Hippocampal formation (tissue), 2 donors: ENCODE results near the gene SPG21.
A peak's percentile ranks its signal among the peaks of the same experiment; 100 is the strongest.

Source experiments
- DNase-seq, 2 donors: peaks; one replicate each; lab custom pipeline; 2025; lab: John Stamatoyannopoulos, UW

Gene SPG21

DNA sequence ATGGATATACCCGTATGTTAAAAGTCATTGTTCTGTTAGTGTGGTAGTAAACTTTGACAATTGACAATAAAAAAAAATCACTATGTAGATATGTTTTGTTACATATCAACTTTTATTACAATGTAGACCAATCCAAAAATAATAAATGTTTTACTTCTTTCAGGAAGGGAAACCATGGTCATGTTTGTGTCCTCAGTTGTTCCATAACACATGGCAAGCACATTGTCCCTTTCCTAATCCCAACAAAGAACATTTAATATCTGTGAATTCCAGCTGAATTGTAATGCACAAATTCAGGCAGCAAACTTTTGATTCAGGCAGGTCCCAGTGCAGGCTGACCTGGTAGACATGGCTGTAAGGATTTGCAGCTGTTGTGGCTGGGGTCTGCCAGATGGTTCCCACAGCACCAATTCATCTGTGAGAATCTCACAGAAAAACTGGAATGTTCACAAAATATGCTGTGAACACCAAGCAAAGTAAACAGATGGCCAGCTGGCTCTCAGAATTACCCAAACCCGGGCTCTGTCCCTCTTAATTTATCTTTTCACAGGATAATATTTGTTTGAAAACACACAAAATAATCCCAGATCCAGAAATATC, 1.9 kb upstream of the SPG21 start:
- no peak for DNase-seq

DNA sequence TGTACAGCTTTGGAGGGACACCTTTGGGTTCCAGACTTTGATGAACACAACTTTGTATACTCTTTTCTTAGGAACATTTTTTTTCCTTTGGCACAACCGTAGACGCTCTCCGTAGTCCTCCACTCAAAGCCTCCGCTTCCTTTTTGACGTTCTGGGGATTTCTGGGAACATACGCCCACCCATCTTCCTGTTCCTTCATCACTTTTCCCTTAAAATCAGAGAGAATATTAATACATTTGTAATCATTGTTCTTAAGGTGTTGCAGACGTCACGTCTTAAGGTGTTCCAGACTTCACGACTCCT, 405 bp upstream of the SPG21 start:
- no peak for DNase-seq

DNA sequence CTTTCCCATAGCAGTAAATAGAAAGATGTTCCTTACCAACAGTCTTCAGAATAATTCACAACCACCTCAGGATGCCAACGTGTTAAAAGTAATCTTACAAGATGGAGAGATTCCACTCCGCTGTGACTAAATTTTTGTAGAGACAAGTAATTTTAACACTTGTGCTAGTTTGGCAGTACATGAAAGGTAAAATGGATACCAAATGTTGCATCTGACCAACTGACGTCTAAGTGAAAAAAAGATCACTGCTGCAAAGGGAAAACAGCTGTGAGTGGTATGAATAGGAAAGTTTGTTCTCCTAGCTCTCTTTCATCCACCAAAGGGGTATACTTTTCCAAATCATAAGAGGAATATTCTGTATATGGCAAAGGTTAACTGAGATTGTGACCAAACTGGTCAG, 2.6 kb downstream of the SPG21 start:
- DNase-seq = no peak

DNA sequence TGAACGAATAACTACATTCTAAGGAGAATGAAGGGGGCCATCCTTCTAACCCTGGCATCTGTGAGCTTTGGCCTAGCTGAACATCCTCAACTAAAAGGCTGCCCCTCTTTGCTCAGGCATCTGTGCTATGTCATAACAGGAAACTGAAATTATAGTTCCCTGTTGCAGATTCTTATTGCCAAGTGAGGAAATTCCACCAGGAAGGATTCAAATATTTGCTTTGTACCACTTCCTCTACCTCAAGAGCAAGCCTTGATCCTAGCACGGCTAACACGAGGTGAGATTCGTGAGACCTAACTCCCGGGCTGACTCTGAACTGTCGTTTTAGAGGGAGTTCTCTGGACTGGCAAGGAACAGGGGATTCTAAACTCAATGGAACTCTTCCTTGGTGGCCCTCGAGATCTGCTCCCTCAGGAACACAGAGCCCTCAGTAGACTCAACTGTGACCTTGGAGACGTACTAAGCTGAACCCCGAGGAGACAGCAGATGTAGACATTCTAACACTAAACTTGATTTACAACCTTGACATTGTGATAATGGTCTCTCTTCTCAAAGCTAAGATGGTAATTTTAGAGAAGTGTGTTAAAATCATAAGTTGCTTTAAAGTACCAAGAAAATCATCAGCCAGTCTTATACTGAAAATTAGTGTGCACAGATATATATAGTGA, 4.2 kb downstream of the SPG21 start:
- DNase-seq = no peak

DNA sequence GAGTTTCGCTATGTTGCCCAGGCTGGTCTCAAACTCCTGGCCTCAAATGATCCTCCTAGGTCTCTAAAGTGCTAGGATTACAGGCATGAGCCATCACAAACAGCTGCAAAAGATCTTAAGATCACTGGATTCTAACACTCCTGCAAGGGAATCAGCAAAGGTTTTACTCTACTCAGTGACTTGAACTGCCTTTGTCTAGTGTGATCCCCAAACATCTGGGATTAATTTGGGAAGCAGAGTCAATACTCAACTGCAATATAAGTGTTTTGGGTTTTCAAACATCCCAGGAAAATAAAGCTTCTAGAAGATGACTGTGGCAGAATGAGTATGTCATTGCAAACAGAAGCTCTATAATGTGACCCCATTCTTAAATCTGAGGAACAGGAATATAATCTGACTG, 7.2 kb downstream of the SPG21 start:
- no peak for DNase-seq

DNA sequence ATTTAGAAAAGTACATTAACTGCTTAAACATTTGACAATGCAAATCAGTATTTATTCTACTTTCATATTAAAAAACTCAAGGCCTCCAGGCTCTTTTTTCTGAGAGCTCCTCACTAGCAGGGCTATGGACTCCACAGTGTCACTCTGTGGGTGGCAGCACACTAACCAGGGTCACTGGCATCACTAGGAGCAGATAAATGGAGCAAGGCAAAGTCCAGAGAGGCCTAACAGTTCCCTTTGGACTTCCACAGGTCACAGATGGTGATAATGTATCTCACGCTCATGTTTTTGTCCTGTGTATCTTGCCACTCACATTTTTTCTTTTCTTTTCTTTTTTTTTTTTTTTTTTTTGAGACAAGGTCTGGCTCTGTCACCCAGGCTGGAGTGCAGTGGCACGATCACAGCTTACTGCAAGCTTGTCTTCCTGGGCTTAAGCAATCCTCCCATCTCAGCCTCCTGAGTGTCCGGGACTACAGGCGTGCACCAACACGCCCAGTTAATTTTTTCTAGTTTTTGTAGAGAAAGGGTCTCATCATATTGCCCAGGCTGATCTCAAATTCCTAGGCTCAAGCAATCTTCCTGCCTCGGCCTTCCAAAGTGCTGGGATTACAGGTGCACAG, 7.8 kb downstream of the SPG21 start:
- DNase-seq = no peak

DNA sequence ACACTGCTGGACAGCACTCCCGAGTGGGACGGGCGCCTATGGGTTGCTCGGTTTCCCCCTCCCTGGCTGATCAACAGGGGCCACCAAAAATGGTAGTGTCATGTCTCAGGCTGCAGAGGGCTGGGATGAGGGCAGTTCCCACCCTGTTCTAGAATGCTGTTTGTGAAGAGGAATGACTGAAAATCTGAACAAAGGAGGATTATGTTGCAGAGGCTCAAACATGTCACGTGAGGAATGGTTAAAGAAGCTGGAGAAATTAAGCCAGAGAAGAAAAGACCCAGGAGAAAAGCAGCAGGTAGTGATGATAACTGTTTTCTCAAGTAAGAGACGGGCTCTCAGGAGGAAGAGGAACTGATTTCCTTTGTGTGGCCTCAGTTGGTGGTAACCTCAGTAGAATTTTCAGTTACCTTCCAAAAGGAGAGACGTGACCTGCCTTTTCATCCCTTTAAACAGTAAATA, 10.4 kb downstream of the SPG21 start:
- peak; percentile 14 to 19 for DNase-seq

DNA sequence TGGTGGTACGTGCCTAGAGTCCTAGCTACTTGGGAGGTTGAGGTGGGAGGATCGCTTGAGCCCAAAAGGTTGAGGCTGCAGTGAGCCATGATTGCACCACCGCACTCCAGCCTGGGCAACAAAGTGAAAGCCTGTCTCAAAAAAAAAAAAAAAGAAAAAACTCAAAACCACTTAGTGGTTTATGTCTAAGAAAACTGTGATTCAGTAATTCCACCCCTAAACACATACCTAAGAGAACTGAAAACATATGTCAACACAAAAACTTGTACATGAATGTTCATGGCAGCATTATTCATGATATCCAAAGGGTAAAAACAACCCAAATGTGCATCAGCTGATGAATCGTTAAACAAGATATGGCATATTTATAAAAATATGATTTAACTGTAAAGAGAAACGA, 14.3 kb downstream of the SPG21 start:
- no peak for DNase-seq

DNA sequence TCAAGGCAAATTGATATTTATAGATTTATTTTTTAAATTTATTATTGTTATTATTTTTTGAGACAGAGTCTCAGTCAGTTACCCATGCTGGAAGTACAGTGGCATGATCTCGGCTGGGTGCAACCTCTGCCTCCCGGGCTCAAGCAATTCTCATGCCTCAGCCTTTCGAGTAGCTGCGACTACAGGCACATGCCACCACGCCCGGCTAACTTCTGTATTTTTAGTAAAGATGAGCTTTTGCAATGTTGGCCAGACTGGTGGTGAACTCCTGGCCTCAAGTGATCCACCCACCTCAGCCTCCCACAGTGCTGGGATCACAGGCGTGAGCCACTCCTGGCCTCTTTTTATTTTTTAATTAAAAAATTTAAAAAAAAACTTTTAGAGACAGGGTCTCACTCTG, 19.0 kb downstream of the SPG21 start:
- DNase-seq = no peak

DNA sequence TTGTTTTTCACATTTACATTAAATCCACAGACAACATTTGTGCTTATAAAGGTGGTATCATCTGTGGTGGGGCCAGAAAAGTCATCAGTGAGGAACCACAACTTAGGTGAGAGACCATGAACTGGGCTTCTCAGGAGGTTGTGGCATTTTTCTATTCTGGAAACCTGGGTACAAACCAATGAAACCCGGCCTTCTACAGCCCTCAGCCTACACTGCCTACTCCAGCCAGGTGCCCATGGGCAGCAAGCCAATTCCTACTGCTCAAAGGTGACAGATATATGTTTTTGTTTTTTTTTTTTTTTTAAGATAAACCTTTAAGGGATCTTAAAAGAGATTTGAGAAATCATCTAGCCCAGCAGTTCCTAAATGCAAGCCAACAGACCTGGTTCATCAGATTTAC, 20.3 kb downstream of the SPG21 start:
- DNase-seq = no peak

DNA sequence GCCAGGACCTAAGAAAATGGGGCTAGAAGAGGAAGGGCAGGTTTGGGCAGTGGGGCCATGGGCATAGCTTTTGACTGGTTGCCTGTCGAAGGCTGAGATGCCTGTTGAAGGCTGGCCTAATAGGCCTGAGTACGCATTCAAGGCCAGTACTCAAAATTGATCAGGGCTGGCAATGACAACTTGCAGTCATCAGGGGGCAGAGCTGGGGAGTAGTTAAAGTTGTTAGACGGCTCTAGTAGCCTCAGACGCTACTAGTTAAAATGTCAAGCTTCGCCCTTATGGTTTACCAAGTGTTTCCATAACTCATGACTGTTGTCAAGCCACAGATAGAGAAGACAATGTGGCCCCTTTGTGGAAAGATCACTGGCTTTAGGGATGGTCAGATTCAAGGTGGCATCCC, 28.7 kb downstream of the SPG21 start:
- no peak for DNase-seq

DNA sequence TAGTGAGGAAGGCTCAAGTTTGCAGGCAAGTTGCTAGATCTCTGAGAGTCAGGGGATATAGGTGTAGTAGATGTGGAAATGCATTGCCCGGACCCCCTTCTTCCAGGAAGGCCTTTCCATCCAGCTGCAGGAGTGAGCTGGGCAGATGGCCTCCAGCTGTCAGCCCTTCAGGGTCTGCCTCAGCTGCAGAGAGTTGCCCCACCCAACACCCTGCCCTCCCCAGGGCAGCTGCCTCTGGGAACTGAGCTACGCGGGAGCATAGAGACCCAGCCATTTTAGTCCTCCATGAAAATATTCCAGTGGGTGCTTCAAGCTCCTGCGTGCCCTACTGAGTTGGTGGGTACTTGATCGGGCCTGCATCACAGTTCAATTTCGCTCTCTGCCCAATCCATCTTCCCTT, 29.6 kb downstream of the SPG21 start:
- no peak for DNase-seq

DNA sequence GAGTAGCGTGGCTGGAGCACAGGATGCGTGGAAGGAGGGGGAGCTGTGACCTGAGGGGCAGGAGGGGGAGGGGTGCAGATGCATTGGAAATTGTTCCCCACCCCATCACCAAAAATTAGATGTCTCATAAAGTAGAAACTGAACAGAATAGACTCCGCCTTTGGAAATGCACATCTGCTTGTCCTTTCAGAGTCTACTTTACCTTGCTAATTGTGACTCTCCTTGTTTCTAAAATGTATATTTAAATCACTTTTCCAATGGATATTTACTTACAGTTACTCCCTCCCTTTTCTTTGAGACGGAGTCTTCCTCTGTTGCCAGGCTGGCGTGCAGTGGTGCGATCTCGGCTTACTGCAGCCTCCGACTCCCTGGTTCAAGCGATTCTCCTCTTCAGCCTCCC, 30.6 kb downstream of the SPG21 start:
- DNase-seq = no peak

DNA sequence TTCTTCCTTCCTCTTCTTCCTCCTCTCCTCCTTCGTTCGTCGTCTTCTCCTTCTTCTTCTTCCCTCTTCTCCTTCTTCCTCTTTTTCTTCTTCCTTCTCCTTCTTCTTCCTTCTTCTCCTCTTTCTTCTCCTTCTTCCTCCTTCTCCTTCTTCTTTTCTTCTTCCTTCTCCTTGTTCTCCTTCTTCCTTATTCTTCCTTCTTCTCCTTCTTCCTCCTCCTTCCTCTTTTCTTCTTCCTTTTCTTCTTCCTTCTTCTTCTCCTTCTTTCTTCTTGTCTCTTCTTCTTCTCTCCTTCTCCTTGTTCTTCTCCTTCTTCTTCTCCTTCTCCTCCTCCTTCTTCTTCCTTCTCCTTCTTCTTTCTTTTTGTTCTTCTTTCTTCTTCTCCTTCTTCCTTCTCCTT, 35.3 kb downstream of the SPG21 start:
- DNase-seq = no peak

DNA sequence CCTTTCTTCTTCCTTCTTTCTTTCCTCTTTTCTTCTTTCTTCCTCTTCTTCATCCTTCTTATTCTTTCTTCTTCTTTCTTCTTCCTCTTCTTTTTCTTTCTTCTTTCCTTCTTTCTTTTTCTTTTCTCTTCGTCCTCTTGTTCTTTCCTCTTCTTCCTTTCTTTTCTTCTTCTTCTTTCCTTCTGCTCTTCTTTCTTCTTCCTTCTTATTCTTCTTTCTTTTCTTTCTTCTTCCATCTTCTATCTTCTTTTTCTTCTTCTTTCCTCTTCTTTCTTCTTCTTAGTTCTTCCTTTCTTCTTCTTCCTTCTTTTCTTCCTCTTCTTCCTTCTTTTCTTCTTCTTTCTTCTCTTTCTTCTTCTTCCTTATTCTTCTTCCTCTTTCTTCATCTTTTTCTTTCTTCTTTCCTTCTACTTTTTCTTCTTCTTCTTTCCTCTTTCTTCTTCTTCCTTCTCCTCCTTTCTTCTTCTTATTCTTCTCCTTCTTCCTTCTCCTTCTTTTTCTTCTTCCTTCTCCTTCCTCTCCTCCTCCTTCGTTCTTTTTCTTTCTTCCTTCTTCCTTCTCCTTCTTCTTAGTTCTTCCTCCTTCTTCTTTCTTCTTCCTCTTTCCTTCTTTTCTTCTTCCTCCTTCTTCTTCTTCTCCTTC, 37.8 kb downstream of the SPG21 start:
- DNase-seq = no peak

DNA sequence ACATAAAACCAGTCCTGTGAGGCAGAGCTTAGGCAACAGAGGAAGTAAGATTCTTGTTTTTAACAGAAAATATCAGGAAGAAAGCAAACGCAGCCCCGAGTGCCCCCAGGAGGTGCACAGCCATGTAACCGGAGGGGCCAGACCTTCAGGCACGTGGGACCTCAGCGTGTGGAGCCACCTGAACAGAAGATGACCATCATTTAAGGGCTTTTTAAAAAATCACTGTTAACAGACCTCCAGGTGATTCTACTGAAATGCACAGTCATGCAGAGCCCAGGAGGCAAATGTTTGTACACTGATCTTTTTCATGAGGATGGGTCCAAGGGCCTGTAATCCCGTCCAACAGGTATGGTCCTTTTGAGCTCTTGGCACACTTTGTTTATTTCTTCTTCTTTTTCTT, 38.8 kb downstream of the SPG21 start:
- no peak for DNase-seq

DNA sequence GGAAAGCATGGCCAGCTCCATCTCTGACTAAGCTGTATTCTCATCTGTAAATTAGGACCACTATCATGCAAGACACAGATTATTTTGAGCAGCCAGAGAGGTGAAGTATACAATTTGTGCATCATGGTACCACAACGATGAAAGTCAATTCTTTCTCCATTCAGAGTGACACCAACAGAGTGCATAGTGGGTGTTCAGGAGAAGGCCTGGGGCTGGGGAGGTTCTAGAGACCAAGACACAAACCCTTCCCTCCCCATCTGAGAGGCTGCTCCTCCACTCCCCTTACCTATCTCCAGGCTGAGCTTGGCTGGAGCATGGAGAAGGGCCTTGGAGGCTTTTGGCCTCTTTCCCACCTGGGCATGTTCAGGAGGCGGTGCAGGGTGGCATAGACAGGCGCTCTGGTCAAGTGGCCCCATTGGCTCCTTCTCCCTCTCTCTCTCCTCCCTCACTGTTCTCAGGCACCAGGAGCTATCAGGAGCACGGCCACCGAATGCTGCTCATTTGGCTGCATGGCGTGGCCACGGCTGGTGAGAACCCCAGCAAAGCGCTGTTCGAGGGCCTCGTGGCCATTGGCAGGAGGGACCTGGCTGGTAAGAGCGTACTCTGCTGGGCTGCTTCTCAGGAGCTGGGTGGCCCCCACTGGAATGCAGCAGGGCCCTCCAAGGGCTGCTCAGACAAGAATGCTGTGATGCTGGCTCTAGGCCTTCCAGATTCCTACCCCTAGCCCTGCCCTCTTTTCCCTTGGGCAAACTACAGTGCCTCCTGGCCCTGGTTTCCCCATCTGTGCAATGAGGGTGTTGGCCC, 40.1 kb downstream of the SPG21 start:
- no peak for DNase-seq

DNA sequence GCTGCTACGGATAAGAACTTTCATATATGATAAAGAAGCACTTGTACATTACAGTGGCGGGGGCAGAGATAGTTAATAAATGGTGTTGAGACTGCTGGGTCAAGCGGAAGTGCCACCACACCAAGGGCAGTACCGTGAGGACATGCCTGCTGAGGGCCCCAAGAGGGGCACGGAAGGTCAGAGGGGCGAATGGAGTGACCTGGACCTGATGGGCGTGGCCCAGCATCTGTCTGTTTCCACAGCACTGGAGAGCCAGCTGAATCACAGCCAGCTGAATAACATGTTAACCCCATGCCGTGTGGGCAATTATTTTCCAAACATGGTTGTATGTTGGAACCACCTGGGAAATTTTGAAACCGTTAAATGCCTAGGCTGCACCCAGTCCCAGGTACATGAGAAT, 40.8 kb downstream of the SPG21 start:
- DNase-seq = no peak

DNA sequence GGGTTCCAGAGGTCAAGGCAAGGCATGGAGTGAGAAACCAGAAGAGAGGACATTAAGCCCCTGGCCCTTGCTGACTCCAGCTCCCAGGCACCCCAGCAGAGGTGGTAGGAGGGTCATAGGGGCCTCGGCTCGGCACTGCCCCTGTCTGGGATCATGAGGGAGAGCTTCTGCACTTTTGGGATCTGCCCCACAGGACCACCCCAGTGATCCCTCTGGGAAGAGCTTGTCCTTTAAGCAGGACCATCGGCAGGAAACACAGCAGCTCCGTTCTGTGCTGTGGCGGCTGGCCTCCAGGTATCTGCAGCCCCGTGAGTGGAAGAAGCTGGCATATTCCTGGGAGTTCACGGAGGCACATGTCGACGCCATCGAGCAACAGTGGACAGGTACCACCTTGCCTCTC, 42.5 kb downstream of the SPG21 start:
- no peak for DNase-seq

DNA sequence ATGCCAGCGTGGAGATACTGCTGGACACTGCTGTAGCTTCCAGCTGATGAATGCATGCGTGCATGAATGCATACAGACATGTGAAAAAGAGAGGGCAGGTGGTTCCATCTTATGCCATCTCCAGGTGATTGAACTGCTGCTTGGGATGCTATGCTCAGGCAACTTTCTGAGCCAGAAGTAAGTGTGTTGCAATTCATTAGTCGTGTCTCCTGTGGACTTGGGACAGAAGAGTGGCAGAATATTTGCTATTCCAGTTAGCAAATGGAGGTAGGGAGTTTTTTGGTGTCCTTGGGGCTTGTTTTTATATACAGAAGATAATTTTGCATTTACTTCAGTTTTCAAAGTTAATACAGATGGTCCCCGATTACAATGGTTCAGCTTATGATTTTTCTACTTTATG, 44.8 kb downstream of the SPG21 start:
- DNase-seq = no peak

DNA sequence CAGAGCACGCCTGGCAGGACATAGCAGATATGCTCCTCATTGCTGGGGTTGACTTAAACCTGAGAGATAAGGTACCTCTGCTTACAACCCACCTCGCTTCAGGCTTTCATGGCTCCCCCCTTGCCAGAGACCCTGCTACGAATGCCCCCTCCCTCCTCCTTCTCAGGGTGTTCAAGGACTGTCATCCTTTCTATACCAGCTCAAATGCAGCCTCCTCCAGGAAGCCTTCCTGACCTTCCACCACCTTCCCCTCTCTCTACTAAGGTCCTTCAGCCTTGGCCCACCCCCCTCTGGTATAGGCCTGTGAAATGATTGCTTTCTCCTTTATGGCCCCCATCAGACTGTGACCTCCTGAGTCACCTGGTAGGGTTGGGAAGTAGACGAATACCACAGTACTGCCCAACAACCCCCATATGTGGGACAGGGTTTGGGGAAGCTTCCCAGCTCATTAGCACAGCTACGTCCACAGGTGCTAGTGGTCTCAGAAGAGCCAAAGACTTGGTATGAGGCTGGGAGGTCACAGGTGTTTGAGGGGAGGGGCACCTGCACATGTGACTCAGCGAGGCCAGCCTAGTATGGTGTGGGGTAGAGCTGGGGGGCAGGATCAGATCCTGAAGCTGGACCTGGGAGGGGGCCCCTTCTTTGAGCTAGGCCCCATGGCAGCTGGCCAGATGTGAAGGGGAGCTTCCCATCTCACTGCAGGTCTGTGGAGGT, 46.0 kb downstream of the SPG21 start:
- no peak for DNase-seq

DNA sequence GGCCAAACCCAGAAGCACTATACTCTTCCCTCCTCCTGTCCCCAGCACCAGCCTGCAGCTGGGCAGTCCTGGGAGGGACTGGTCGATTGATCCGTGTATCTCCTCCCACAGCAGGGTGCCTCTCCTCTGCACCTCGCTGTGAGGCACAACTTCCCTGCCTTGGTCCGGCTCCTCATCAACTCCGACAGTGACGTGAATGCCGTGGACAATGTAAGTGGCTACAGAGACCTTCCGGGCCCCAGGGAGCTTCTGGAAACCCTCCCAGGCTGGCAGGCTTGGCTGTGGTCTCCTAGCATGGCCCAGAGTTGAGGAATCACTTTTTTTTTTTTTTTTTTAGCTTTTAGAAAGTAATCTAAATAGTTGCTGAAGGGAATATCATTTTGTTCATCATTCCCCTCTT, 47.4 kb downstream of the SPG21 start:
- no peak for DNase-seq
